Measurements from ENCODE around the gene NEURL3.

DNA sequence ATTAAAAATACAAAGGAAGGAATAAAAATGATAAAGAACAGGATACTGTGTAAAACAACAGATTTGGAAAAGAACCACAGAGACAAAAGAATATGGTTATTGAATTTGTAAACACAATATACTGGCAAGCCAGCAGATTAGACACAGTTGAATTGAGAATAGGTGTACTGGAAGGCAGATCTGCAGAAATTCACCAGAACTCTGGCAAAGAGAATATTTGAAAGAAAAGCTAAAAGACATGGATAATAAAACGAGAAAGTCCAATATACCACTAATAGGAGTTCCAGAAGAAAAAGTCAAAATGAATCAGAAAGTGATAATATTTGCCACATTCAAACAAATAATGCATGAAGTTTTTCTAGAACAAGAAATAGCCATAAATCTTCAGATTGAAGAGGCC is 11.9 kb upstream of the NEURL3 start:
- TF ChIP-seq POLR2A (IDR thresholded peaks at IDR 0.05) = no peak
- TF ChIP-seq POLR2AphosphoS5 (IDR thresholded peaks at IDR 0.05) = no peak
